Peyer's patch (tissue), 4 donors: Measurements from ENCODE around the gene PARP6.

Experiments used
- POLR2A ChIP-seq, 2 donors: fragments of 450-650 bp; IDR thresholded peaks; one replicate each; pipeline ENCODE4 v1.5.1; 2017; ENCODE audit warnings: antibody characterized with exemption in 2 of 2, mild to moderate bottlenecking in 2 of 2, moderate library complexity in 2 of 2
- TF ChIP-seq, protein P1 (sequence below), 6 experiments: fragments of 450-650 bp in 4 of 6; fragments of 200-600 bp in 2 of 6; sonication (generic) in 1 of 6; IDR thresholded peaks; one replicate each; pipeline ENCODE4 v1.5.1; 2017 to 2019; ENCODE audit warnings: antibody characterized with exemption in 6 of 6, mild to moderate bottlenecking in 3 of 6, moderate library complexity in 1 of 6

GRCh38 chr15:72197041-72197459, 75.3 kb downstream of the PARP6 start:
- TF ChIP-seq, protein P1, sequence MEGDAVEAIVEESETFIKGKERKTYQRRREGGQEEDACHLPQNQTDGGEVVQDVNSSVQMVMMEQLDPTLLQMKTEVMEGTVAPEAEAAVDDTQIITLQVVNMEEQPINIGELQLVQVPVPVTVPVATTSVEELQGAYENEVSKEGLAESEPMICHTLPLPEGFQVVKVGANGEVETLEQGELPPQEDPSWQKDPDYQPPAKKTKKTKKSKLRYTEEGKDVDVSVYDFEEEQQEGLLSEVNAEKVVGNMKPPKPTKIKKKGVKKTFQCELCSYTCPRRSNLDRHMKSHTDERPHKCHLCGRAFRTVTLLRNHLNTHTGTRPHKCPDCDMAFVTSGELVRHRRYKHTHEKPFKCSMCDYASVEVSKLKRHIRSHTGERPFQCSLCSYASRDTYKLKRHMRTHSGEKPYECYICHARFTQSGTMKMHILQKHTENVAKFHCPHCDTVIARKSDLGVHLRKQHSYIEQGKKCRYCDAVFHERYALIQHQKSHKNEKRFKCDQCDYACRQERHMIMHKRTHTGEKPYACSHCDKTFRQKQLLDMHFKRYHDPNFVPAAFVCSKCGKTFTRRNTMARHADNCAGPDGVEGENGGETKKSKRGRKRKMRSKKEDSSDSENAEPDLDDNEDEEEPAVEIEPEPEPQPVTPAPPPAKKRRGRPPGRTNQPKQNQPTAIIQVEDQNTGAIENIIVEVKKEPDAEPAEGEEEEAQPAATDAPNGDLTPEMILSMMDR (IDR thresholded peaks at IDR 0.05): no peak
- no peak for TF ChIP-seq POLR2A (IDR thresholded peaks at IDR 0.05)
